ENCODE results near the gene TMEM72. TPM values are rescaled to one million over a fixed set of nuclear protein-coding genes. Genes with fewer than 3 reads are reported as not detected.

The TMEM72 gene
- total and polyA plus RNA-seq, 2 of the 13 experiments (the other 11 are each of a cell fraction or from before 2014, with no cell fraction given): 0.04 TPM; not detected in 1

DNA sequence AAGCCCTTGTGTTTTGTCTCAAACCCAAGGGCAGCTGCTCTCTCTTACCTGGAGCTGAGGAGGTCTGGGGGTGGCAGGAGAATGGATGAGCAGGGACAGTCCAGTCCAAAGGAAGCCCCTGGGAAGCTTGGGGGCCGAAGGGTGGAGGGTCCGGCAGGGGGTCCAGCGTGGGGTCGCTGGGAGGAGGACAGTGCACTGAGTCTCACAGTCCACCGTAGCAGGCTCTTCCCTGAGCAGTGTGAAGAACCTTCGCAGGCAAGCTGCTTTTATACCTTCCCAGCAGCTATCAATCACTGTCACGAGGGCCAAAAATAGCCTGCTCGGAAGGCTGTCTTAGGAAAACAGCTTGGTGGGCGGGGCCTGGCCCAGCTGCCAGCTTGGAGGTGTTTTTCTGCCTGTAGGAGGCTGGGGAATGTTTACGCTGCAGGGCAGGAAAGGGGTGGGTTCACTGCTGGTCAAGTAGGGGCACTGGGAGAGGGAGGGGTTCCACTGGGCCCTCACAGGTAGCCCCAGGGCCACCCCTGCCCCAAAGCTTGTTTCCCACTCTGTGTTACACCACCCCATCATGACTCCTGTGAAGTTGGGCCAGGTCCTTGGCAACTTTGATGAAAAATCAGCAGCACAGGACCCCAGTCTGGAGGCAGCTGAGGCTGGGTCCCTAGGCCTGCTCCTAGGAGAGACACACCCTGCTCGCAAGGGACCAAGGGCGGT lies 67.6 kb downstream of the TMEM72 start, which contains the start of gene DEPP1 (continued):
- TF ChIP-seq, protein P1, sequence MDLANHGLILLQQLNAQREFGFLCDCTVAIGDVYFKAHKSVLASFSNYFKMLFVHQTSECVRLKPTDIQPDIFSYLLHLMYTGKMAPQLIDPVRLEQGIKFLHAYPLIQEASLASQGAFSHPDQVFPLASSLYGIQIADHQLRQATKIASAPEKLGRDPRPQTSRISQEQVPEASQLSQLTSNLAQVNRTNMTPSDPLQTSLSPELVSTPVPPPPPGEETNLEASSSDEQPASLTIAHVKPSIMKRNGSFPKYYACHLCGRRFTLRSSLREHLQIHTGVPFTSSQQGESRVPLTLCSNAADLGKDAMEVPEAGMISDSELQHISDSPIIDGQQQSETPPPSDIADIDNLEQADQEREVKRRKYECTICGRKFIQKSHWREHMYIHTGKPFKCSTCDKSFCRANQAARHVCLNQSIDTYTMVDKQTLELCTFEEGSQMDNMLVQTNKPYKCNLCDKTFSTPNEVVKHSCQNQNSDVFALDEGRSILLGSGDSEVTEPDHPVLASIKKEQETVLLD (CRISPR knock-in tag; IDR thresholded peaks at IDR 0.05; ENCODE audit: low read depth): no peak
- TF ChIP-seq MTA1 (CRISPR knock-in tag; IDR thresholded peaks at IDR 0.05; ENCODE audit: borderline replicate concordance) (peak; percentile 45; the same call in 1 of the 2 replicates), ZKSCAN8 (CRISPR knock-in tag; IDR thresholded peaks at IDR 0.05; ENCODE audit: borderline replicate concordance) (peak; percentile 94), NFATC3 (CRISPR knock-in tag; IDR thresholded peaks at IDR 0.05) (peak; percentile 78; the same call in 1 of the 2 replicates), THAP11 (CRISPR knock-in tag; IDR thresholded peaks at IDR 0.05) (peak; percentile 78), ZNF253 (CRISPR knock-in tag; IDR thresholded peaks at IDR 0.05; ENCODE audit: borderline replicate concordance) (0 out of 2 replicates have a peak, but pooled peaks have one; percentile 39), TBP (CRISPR knock-in tag; IDR thresholded peaks at IDR 0.05) (0 out of 2 replicates have a peak, but pooled peaks have one; percentile 77), NBN (conservative IDR thresholded peaks at IDR 0.05) (no peak), TMF1 (CRISPR knock-in tag; IDR thresholded peaks at IDR 0.05; ENCODE audit: low read depth) (no peak), ZNF614 (CRISPR knock-in tag; IDR thresholded peaks at IDR 0.05; ENCODE audit: borderline replicate concordance) (no peak; the same call in 1 of the 2 replicates), ZNF7 (CRISPR knock-in tag; IDR thresholded peaks at IDR 0.05) (no peak), YEATS4 (CRISPR knock-in tag; IDR thresholded peaks at IDR 0.05; ENCODE audit: borderline replicate concordance) (no peak), RORA (CRISPR knock-in tag; IDR thresholded peaks at IDR 0.05) (no peak), ZEB1 (IDR thresholded peaks at IDR 0.05; ENCODE audit: insufficient replicate concordance, low read depth) (no peak), ZNF337 (CRISPR knock-in tag; IDR thresholded peaks at IDR 0.05; ENCODE audit: borderline replicate concordance, low read depth) (peak; percentile 94; the same call in 1 of the 2 replicates), REXO4 (CRISPR knock-in tag; IDR thresholded peaks at IDR 0.05; ENCODE audit: borderline replicate concordance) (no peak), ZNF879 (CRISPR knock-in tag; IDR thresholded peaks at IDR 0.05) (no peak; the same call in 1 of the 2 replicates), ZBTB1 (CRISPR knock-in tag; IDR thresholded peaks at IDR 0.05; ENCODE audit: borderline replicate concordance) (no peak), RBFOX2 (IDR thresholded peaks at IDR 0.05; ENCODE audit: low read depth, low read length) (peak; percentile 78), ZNF382 (CRISPR knock-in tag; IDR thresholded peaks at IDR 0.05; ENCODE audit: borderline replicate concordance) (no peak), SNAI1 (CRISPR knock-in tag; IDR thresholded peaks at IDR 0.05; ENCODE audit: borderline replicate concordance) (no peak)
- TF ChIP-seq, protein P2, sequence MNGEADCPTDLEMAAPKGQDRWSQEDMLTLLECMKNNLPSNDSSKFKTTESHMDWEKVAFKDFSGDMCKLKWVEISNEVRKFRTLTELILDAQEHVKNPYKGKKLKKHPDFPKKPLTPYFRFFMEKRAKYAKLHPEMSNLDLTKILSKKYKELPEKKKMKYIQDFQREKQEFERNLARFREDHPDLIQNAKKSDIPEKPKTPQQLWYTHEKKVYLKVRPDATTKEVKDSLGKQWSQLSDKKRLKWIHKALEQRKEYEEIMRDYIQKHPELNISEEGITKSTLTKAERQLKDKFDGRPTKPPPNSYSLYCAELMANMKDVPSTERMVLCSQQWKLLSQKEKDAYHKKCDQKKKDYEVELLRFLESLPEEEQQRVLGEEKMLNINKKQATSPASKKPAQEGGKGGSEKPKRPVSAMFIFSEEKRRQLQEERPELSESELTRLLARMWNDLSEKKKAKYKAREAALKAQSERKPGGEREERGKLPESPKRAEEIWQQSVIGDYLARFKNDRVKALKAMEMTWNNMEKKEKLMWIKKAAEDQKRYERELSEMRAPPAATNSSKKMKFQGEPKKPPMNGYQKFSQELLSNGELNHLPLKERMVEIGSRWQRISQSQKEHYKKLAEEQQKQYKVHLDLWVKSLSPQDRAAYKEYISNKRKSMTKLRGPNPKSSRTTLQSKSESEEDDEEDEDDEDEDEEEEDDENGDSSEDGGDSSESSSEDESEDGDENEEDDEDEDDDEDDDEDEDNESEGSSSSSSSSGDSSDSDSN (CRISPR knock-in tag; IDR thresholded peaks at IDR 0.05): peak; percentile 79; the same call in 1 of the 2 replicates
- TF ChIP-seq, protein P3, sequence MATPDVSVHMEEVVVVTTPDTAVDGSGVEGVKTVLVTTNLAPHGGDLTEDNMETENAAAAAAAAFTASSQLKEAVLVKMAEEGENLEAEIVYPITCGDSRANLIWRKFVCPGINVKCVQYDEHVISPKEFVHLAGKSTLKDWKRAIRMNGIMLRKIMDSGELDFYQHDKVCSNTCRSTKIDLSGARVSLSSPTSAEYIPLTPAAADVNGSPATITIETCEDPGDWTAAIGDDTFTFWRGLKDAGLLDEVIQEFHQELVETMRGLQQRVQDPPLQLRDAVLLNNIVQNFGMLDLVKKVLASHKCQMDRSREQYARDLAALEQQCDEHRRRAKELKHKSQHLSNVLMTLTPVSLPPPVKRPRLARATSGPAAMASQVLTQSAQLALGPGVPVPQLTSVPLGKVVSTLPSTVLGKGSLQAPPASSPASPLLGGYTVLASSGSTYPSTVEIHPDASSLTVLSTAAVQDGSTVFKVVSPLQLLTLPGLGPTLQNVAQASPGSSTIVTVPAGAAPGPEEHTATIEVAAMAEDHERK (CRISPR knock-in tag; IDR thresholded peaks at IDR 0.05; ENCODE audit: low read depth): no peak
- TF ChIP-seq, protein P4, sequence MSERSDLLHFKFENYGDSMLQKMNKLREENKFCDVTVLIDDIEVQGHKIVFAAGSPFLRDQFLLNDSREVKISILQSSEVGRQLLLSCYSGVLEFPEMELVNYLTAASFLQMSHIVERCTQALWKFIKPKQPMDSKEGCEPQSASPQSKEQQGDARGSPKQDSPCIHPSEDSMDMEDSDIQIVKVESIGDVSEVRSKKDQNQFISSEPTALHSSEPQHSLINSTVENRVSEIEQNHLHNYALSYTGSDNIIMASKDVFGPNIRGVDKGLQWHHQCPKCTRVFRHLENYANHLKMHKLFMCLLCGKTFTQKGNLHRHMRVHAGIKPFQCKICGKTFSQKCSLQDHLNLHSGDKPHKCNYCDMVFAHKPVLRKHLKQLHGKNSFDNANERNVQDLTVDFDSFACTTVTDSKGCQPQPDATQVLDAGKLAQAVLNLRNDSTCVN (CRISPR knock-in tag; IDR thresholded peaks at IDR 0.05; ENCODE audit: borderline replicate concordance): peak; percentile 81; the same call in 1 of the 2 replicates
